DND-41 (cell line): ENCODE measurements around the gene PCDH9.

Experiments used
- ATAC-seq: fragments of 200-7000 bp; cut with Tn5 transposase; 3 replicates; pipeline ENCODE4 v1.9.1; 2021; ENCODE audit warnings: low read depth; ENCODE audit not compliant: insufficient read depth
- DNase-seq: peaks from one replicate; pipeline ENCODE4 v3.0.0-alpha.2; 2020
- H2AFZ ChIP-seq: 2 replicates; pipeline ENCODE4 v1.6.0; 2012; ENCODE audit warnings: low read depth, low read length
- H3K27ac ChIP-seq: 2 replicates; pipeline ENCODE4 v1.5.1; 2012; ENCODE audit warnings: low read length, inconsistent platforms
- H3K27me3 ChIP-seq: fragments of 200-600 bp; sonication (generic); 2 replicates; pipeline ENCODE4 v1.6.0; 2012; ENCODE audit warnings: low read length, mild to moderate bottlenecking, inconsistent platforms; ENCODE audit not compliant: insufficient read depth, poor library complexity
- H3K36me3 ChIP-seq: 2 replicates; pipeline ENCODE4 v1.5.1; 2012; ENCODE audit warnings: low read length, inconsistent platforms; ENCODE audit not compliant: insufficient read depth
- H3K4me1 ChIP-seq: 2 replicates; pipeline ENCODE4 v1.5.1; 2012; ENCODE audit warnings: mild to moderate bottlenecking, low read length; ENCODE audit not compliant: insufficient read depth
- H3K4me2 ChIP-seq: 2 replicates; pipeline ENCODE4 v1.6.0; 2012; ENCODE audit warnings: mild to moderate bottlenecking, moderate library complexity, low read length, inconsistent platforms; ENCODE audit not compliant: insufficient read depth
- H3K4me3 ChIP-seq, 2 experiments: fragments of 200-600 bp in 1 of 2; shearing (Covaris generic) in 1 of 2; 2 replicates each; pipeline ENCODE4 v1.5.1; 2012 to 2016; ENCODE audit warnings: inconsistent platforms in 2 of 2, low read length in 2 of 2, mild to moderate bottlenecking in 2 of 2, low read depth in 1 of 2, moderate library complexity in 1 of 2
- H3K79me2 ChIP-seq: 2 replicates; pipeline ENCODE4 v1.6.0; 2012; ENCODE audit warnings: low read length, inconsistent platforms; ENCODE audit not compliant: insufficient read depth
- H3K9ac ChIP-seq: 2 replicates; pipeline ENCODE4 v1.6.0; 2012; ENCODE audit warnings: low read depth, mild to moderate bottlenecking, inconsistent platforms, low read length, moderate library complexity
- H3K9me3 ChIP-seq: 2 replicates; pipeline ENCODE4 v1.5.1; 2012; ENCODE audit warnings: low read length, moderate library complexity, mild to moderate bottlenecking, inconsistent platforms; ENCODE audit not compliant: insufficient read depth, severe bottlenecking
- H4K20me1 ChIP-seq: 2 replicates; pipeline ENCODE4 v1.6.0; 2012; ENCODE audit warnings: low read length; ENCODE audit not compliant: insufficient read depth
- EZH2 ChIP-seq: IDR thresholded peaks from 3 replicates; pipeline ENCODE4 v1.6.1; 2012; ENCODE audit warnings: borderline replicate concordance, low read depth, mild to moderate bottlenecking, moderate library complexity, low read length, inconsistent platforms; ENCODE audit not compliant: severe bottlenecking
- TF ChIP-seq, protein P1 (sequence below): IDR thresholded peaks from 2 replicates; pipeline ENCODE4 v1.5.1; 2012; ENCODE audit warnings: borderline replicate concordance, low read length, moderate library complexity, mild to moderate bottlenecking; ENCODE audit not compliant: poor library complexity, severe bottlenecking; ENCODE audit errors: extremely low read depth

PCDH9 gene

DNA sequence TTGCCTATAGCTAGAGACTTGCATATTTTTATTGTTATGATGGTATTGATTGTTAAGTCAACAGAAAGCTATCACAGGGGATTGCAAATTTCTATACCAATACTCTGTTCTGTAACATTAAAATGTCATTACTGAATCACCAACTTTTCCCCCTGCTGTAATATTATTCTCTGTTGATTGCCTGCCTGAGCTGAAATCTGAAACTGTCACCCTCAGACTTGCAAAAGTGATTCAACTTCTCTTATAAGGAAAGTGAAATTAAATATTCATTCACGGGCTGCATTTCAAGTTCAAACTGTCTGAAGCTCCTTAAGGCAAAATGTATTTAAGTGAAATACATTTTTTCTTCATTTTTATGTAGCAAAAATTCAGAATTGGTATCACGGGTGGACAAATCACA is 723.2 kb downstream of the PCDH9 start:
- no peak overlapping the region for H3K4me3 ChIP-seq

DNA sequence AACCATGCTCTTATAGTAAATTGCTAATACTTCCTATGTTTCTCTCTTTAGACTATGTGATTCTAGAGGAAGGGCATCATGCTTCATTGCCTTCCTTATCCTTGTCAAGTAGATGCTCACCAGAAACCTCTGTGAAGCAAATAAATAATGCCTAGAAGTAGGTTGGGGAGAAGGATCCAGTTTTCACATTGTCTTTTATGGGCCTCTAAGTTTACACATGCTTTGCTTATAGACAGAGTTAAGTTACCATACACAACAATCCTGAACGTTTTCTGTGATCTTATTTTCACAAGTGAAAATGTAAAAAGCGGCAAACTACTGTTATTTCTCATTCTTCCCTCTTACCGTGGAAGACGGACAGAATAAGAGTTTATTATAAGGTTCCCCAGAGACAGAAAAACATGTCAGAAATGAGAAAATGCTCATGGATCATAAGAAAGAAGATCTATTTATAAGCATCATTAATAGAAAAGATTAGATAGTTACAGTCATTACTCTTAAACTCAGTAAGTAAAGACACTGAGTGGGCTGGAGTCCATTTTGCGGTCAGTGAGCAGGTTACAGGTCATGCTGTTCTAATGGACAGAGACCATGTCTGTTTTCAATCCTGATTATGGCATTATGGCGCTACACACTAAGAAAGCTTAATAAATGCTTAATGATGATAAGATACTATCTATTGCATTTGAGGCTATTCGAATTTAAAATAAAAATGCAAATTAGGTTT is 723.9 kb downstream of the PCDH9 start:
- ATAC-seq (no peak), DNase-seq (no peak)
- Histone ChIP-seq H3K9me3 (no peaks in the 10 kb centered on the region), H3K27me3 (no peaks in the 10 kb centered on the region), H4K20me1 (no peaks in the 10 kb centered on the region), H3K27ac (no peak overlapping the region), H3K9ac (no peak overlapping the region), H3K36me3 (no peaks in the 10 kb centered on the region), H3K4me3 (no peak overlapping the region), H3K4me1 (no peaks in the 10 kb centered on the region), H3K4me2 (no peak overlapping the region), H3K79me2 (no peaks in the 10 kb centered on the region), H2AFZ (no peak overlapping the region)
- TF ChIP-seq, protein P1, sequence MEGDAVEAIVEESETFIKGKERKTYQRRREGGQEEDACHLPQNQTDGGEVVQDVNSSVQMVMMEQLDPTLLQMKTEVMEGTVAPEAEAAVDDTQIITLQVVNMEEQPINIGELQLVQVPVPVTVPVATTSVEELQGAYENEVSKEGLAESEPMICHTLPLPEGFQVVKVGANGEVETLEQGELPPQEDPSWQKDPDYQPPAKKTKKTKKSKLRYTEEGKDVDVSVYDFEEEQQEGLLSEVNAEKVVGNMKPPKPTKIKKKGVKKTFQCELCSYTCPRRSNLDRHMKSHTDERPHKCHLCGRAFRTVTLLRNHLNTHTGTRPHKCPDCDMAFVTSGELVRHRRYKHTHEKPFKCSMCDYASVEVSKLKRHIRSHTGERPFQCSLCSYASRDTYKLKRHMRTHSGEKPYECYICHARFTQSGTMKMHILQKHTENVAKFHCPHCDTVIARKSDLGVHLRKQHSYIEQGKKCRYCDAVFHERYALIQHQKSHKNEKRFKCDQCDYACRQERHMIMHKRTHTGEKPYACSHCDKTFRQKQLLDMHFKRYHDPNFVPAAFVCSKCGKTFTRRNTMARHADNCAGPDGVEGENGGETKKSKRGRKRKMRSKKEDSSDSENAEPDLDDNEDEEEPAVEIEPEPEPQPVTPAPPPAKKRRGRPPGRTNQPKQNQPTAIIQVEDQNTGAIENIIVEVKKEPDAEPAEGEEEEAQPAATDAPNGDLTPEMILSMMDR: no peak
- no peak for TF ChIP-seq EZH2

More for the DNA sequence above, 723.2 kb downstream of the PCDH9 start:
- Histone ChIP-seq H3K9me3 (no peaks in the 10 kb centered on the region), H2AFZ (no peak overlapping the region), H3K4me1 (no peaks in the 10 kb centered on the region), H3K27me3 (no peaks in the 10 kb centered on the region), H3K79me2 (no peaks in the 10 kb centered on the region), H3K27ac (no peak overlapping the region), H4K20me1 (no peaks in the 10 kb centered on the region), H3K36me3 (no peaks in the 10 kb centered on the region), H3K9ac (no peak overlapping the region), H3K4me2 (no peak overlapping the region)
- DNase-seq (no peak), ATAC-seq (no peak)
- TF ChIP-seq EZH2: no peak
- TF ChIP-seq, protein P1: no peak

DNA sequence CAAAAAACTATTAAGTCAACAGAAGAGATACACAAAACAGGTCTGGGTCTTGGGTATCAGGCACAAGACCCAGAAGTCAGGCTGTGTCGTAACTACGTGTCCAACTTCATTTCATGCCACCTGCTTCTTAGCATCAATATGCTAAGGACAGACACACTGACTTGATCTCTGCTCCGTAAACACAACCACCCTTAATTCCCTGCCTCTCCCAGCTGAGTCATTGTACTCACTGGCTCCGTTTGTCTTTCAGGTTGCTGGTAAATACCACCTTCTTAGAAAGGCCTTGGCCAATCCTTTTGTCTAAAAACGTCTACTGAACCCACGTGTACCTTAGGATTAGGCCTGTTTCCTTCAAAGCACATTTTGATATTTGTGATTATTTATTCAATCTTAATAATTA is 726.2 kb downstream of the PCDH9 start:
- Histone ChIP-seq H3K9me3 (no peaks in the 10 kb centered on the region), H3K27ac (no peak overlapping the region), H3K36me3 (no peaks in the 10 kb centered on the region), H3K4me1 (no peaks in the 10 kb centered on the region), H4K20me1 (no peaks in the 10 kb centered on the region), H3K4me2 (no peak overlapping the region), H3K27me3 (no peaks in the 10 kb centered on the region), H3K4me3 (no peak overlapping the region), H3K9ac (no peak overlapping the region), H2AFZ (no peak overlapping the region), H3K79me2 (no peaks in the 10 kb centered on the region)
- TF ChIP-seq, protein P1: no peak
- TF ChIP-seq EZH2: no peak
- no peak for DNase-seq
- no peak for ATAC-seq
